Astrocyte of the cerebellum (primary cell): ENCODE results near the gene IFT81.

ENCODE experiments used
- DNase-seq: peaks from one replicate; pipeline ENCODE4 v3.0.0-alpha.2; 2011; ENCODE audit warnings: low read depth
- H3K4me3 ChIP-seq: 2 replicates; pipeline ENCODE4 v1.5.1; 2011; ENCODE audit warnings: mild to moderate bottlenecking, low read depth, low read length, moderate library complexity
- in situ Hi-C: cut with HindIII; loops from 2 replicates; pipeline ENCODE4 v1.10.0; 2017; ENCODE audit warnings: low sequenced_read_pairs
- TF ChIP-seq, protein P1 (sequence below): IDR thresholded peaks from 2 replicates; pipeline ENCODE4 v1.5.1; 2012; ENCODE audit warnings: low read length, low read depth, moderate library complexity, mild to moderate bottlenecking; ENCODE audit errors: missing control alignments

IFT81 gene

DNA sequence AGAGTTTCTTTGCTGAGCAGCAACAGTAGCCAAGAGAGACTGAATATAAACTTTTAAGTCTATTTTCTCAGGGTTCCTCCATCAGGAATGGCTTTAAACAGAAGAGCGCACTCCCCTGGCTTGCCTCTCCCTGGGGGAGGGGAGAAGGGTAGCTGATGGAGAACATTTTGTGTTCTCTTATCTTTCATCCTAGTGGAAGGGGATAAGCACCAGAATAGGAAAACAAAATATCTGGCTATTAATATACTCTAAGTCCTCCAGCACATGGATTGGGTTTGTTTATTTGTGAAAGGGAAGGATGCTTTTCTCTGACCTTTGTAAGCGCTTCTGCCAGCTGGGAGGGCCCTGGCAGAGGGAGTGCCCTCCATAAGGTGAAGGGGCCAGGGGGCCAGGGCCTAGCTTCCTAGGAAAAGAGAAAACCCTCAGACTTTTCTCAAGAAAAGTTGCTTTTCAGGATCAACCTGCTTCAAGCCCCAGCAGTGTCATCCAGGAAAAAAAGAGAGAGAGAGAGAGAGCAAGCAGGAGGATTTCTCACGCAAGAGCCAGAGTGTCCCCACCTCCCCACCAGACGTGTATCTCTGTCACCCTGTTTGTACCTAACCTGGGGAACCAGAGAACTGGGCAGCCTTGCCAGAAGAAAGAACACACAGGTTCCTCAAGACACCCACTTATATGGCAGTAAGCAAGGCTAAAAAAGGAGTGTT is 122.6 kb downstream of the IFT81 start:
- no peak overlapping the region for H3K4me3 ChIP-seq
- TF ChIP-seq, protein P1, sequence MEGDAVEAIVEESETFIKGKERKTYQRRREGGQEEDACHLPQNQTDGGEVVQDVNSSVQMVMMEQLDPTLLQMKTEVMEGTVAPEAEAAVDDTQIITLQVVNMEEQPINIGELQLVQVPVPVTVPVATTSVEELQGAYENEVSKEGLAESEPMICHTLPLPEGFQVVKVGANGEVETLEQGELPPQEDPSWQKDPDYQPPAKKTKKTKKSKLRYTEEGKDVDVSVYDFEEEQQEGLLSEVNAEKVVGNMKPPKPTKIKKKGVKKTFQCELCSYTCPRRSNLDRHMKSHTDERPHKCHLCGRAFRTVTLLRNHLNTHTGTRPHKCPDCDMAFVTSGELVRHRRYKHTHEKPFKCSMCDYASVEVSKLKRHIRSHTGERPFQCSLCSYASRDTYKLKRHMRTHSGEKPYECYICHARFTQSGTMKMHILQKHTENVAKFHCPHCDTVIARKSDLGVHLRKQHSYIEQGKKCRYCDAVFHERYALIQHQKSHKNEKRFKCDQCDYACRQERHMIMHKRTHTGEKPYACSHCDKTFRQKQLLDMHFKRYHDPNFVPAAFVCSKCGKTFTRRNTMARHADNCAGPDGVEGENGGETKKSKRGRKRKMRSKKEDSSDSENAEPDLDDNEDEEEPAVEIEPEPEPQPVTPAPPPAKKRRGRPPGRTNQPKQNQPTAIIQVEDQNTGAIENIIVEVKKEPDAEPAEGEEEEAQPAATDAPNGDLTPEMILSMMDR, result no peak
- in situ Hi-C loops, result no loop called here
- no peak for DNase-seq

DNA sequence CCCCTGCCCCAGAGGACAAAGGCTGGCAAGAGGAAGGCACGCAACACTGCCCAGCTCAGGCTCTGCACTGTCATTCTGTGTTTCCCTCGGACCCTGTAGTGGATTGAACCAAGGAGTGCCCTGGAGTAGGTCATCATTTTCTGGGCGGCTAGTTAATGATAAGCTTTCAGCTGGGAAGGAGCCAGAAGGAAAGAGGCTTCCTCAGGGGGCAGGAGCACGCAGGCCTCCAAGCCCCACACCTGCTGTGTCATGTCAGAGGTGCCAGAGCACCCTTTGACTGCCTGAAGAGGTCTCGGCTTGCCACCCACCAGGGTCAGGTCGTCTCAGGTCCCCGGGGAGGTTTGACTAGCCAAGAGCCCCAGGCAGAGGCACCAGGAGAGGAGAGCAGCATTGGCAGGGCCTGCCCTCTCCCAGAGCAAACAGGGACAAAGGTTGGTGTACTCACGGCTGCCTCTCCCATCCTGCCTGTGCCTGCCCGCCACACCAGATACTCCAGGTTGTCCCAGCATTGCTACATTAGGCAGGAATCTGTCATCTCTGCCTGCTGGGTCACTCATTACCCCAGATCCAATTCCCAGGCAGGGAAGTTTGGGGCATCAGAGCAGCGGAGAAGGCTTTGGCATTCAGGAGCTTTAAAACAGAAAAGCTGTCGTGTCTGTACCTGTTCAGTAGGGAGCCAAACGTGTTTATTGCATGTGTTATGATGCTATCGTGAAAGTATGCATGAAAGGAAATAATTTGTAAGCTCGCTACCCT is 123.4 kb downstream of the IFT81 start:
- in situ Hi-C loops, result no loop called here
- TF ChIP-seq, protein P1, result no peak
- H3K4me3 ChIP-seq, result no peak overlapping the region
- no peak for DNase-seq

DNA sequence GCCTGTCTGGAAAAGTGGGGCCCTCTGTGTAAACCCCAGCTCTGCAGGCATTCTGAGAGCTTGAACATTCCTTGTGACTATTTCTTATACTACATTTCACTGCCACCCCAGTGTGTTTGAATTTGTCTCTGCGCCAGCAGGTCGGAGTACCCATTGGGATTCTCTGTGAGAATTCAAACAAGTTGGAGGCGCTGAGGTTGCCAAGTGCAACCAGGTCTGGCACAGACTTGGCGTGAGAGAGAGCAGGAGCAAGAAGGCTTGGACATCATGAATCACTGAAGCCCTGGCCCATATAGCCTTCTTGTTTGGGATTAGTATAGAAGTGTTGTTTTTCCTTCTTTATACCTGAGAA is 123.9 kb downstream of the IFT81 start:
- in situ Hi-C loops, result no loop called here
- no peak for DNase-seq
- no peak overlapping the region for H3K4me3 ChIP-seq
- TF ChIP-seq, protein P1, result no peak

GRCh38 chr12:110249105-110249504 is 124.9 kb downstream of the IFT81 start:
- TF ChIP-seq, protein P1, result no peak
- no peak overlapping the region for H3K4me3 ChIP-seq
- in situ Hi-C loops, result no loop called here
- no peak for DNase-seq

GRCh38 chr12:110249716-110250225 is 125.6 kb downstream of the IFT81 start:
- TF ChIP-seq, protein P1, result no peak
- H3K4me3 ChIP-seq, result no peak overlapping the region
- in situ Hi-C loops, result no loop called here
- no peak for DNase-seq

DNA sequence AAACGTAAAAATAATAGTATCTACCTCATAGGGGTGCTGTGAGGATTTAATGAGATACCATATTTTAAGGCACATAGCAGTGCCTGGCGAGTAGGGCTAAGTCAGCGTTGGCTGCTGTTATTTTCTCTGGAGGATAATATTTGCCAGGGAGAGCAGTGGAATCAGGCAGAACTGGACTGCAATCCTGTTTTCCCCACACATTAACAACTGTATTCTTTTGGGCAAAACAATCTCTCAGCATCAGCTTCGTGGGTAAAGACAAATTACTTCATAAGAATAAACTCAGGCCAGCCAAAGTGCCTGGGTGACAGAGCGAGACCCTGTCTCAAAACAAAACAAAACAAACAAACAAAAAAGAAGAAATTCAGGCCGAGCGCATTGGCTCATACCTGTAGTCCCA is 127.2 kb downstream of the IFT81 start:
- no peak for DNase-seq
- H3K4me3 ChIP-seq, result no peak overlapping the region
- TF ChIP-seq, protein P1, result no peak
- in situ Hi-C loops, result no loop called here
